ENCODE results near the gene TMBIM4. TPM values are rescaled to one million over a fixed set of nuclear protein-coding genes. Genes with fewer than 3 reads are reported as not detected.

The TMBIM4 gene
- total RNA-seq, 4 donors from 2014 or later = 66.4 to 108 (median 83.7) TPM

DNA sequence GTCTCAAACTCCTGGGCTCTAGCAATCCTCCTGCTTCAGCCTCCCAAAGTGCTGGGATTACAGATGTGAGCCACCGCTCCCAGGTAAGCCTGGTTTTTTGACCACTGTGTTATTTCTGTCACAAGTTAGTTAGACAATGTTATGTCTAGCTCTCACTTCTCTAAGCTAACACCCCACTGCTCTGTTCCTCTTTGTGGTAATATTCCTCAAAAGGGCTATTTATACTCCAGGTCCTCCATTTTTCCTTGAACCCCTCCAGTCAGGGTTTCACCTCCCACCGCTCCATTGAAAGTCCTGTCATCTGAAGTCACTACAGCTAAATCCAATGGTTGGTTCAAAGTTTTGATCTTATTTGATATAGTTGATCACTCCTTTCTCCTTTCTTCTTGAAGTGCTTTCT, 24.3 kb upstream of the TMBIM4 start:
- intact Hi-C loops (cut with DNase I; ENCODE audit: low total_unique reads) = no loop called here
- H3K4me3 ChIP-seq (ENCODE audit: low read depth, poor library complexity, severe bottlenecking) = no peak overlapping the region
- TF ChIP-seq, protein P1, sequence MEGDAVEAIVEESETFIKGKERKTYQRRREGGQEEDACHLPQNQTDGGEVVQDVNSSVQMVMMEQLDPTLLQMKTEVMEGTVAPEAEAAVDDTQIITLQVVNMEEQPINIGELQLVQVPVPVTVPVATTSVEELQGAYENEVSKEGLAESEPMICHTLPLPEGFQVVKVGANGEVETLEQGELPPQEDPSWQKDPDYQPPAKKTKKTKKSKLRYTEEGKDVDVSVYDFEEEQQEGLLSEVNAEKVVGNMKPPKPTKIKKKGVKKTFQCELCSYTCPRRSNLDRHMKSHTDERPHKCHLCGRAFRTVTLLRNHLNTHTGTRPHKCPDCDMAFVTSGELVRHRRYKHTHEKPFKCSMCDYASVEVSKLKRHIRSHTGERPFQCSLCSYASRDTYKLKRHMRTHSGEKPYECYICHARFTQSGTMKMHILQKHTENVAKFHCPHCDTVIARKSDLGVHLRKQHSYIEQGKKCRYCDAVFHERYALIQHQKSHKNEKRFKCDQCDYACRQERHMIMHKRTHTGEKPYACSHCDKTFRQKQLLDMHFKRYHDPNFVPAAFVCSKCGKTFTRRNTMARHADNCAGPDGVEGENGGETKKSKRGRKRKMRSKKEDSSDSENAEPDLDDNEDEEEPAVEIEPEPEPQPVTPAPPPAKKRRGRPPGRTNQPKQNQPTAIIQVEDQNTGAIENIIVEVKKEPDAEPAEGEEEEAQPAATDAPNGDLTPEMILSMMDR (IDR thresholded peaks at IDR 0.05) = no peak
- TF ChIP-seq POLR2A (IDR thresholded peaks at IDR 0.05) = no peak
- no peak for DNase-seq (ENCODE audit: low spot score in 2 of 2)
- WGBS, 2 donors = 95 to 98% methylated on average over 2 of the region's 2 CpGs

DNA sequence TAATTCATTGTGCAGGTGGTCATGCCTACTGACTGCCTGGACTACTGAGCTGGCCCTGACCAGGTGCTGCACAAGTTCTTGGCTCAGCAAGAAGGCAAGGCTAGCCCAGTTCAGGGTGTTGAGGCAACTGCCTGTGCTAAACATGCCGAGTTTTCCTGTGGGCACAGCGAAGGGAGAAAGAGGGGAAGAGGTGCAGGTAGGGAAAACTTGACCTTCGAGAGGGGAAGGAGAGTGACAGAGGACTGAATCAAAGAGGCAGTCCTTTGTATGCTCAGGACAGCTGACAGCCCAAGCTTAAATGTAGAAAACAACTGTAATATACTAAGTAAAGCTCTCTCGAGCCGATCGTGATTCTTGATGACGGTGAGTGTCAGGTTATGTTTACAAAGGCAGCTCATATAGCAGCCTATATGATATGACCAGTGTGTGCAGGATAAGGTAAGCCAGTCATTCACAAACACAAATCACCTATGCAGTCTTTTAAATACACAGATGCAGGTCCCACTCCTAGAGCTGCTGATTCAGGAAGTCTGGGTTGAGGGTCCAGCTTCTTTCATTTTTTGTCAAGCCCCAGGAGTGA, 21.8 kb upstream of the TMBIM4 start:
- DNase-seq (ENCODE audit: low spot score in 2 of 2) = no peak
- TF ChIP-seq POLR2A (IDR thresholded peaks at IDR 0.05) = no peak
- 80 to 86% methylated on average over 7 of the region's 7 CpGs for WGBS, 2 donors
- intact Hi-C loops (cut with DNase I; ENCODE audit: low total_unique reads) = no loop called here
- no peak overlapping the region for H3K4me3 ChIP-seq (ENCODE audit: low read depth, poor library complexity, severe bottlenecking)

DNA sequence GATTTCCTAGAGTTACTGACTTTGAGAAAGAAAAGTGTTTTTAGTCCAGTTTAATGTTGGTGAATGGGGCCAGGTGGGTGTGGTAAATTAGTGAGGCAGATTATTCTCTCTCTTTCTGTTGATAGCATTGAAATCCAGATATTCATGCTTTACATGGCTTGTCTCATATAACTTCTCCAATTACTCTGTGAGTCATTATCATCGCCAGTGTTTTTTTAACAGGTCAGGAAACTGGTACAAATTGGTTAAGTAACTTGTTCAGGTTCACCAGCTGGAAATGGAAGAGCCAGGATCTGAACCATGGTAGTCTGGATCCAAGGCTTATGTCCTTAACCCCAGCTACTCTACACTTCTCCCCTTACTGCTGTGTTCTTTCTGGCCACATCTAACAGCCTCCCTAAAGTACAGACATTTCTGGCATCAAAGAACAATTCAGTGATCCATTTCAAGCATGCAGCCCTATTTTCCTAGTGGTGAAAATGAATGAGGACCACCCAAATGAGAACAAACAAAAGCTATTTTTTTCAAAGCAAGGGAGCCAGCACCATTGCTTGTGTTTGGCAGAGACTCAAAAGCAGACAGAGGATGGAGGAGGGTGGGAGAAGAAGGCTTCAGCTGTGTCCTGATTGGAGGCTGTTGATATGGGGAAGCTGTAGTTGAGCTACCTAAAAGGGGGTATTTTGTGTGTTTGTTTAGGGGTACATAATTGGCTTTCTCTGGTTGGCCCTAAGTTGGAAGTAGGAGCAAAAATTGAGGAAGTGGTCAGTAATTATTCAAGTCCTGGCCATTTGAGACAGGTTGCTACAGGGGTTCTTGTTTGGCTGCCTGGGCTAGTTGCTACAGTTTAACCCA, 20.9 kb upstream of the TMBIM4 start:
- 50 to 54% methylated on average over 1 of the region's 1 CpG for WGBS, 2 donors
- no peak for DNase-seq (ENCODE audit: low spot score in 2 of 2)
- TF ChIP-seq, protein P1 (IDR thresholded peaks at IDR 0.05) = no peak
- TF ChIP-seq POLR2A (IDR thresholded peaks at IDR 0.05) = no peak
- intact Hi-C loops (cut with DNase I; ENCODE audit: low total_unique reads) = no loop called here
- H3K4me3 ChIP-seq (ENCODE audit: low read depth, poor library complexity, severe bottlenecking) = no peak overlapping the region

DNA sequence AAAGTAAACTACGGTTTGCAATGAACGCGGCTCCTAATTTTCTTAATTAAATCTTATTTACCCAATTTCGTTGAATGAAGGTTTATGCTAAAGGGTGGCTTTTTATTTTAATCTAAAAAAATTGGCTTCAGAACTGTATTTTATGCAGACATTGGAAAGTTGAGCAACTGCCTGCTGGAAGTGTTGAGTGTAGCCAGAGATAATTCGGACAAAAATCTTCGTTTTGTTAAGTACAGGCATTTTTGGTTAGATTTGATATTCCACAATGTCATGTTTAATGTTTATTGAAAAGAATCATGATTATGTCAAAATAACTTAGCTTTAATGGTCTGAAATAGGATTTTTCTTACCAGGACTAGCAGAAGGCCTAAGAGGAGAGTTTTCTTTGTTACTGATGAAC, 20.1 kb upstream of the TMBIM4 start:
- H3K4me3 ChIP-seq (ENCODE audit: low read depth, poor library complexity, severe bottlenecking) = peak overlapping the region; percentile 26
- intact Hi-C loops (cut with DNase I; ENCODE audit: low total_unique reads) = no loop called here
- TF ChIP-seq, protein P1 (IDR thresholded peaks at IDR 0.05) = no peak
- no peak for TF ChIP-seq POLR2A (IDR thresholded peaks at IDR 0.05)
- 65 to 67% methylated on average over 6 of the region's 6 CpGs for WGBS, 2 donors
- DNase-seq (ENCODE audit: low spot score in 2 of 2) = no peak

DNA sequence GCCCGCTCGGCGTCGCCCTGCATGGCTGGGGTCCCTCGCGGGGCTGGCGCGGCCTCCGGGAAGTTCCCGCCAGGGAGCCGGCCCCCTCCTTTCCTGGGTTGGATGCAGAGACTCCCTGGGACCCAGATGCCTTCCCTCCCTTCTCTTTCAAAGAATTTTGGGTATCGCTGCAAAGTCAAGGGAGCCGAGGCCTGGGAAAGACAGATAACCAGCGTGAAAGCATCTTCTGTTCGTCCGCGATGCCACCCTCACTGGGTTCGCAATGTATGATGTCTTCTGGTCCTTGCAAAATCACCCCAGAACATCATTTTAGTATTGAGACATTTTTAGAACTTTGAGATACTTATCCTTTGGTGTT, 19.7 kb upstream of the TMBIM4 start:
- H3K4me3 ChIP-seq (ENCODE audit: low read depth, poor library complexity, severe bottlenecking) = peak overlapping the region; percentile 26
- DNase-seq (ENCODE audit: low spot score in 2 of 2) = peak in 1 of 2 donors; percentile 88
- TF ChIP-seq POLR2A (IDR thresholded peaks at IDR 0.05) = no peak
- TF ChIP-seq, protein P1 (IDR thresholded peaks at IDR 0.05) = no peak
- 12 to 23% methylated on average over 13 to 17 of the region's 18 CpGs for WGBS, 2 donors
- intact Hi-C loops (cut with DNase I; ENCODE audit: low total_unique reads) = no loop called here

DNA sequence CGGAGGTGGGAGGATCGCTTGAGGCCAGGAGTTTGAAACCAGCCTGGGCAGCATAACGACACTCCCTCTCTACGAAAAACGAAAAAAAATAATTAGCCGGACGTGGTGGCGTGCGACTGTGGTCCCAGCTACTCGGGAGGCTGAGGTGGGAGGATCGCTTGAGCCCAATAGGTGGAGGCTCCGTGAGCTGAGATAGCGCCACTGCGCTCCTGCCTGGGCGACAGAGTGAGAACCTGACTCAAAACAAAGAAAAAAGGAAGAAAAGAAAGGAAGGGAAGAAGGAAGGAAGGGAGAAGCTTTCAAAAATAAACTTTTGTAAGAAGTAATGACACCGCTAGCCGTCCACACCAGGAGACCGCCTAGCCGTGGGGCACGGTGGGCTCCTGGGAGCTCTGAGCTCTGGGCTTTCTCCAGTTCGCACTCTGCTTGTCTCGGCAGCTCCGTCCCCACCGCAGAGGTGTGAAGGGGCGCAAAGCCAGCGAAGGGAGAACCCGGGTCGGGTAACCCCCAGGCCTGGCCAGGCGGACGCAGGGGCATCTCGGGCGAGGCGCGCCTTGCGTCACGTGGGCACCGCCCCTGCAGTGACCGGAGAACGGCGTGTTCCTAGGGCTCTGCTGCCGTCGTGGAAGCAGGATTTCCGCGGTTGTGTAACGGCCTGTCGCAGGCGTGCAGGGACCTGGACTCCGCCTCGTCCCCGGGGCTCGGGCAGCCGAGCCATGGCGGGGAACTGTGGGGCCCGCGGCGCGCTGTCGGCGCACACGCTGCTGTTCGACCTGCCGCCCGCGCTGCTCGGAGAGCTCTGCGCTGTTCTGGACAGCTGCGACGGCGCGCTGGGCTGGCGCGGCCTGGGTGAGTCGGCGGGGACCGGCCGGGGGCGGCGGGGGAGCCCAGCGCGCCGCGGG, 19.0 kb upstream of the TMBIM4 start, which contains the start of gene IRAK3:
Gene IRAK3 (plus strand): TSS at position 631 of the 902 bp plus-strand sequence. CDS start 86 bp downstream, at position 717.
- intact Hi-C loops (cut with DNase I; ENCODE audit: low total_unique reads) = no loop called here
- peak; percentile 91 to 98 for DNase-seq (ENCODE audit: low spot score in 2 of 2)
- H3K4me3 ChIP-seq (ENCODE audit: low read depth, poor library complexity, severe bottlenecking) = peak within 1 kb of the TSS; percentile 26
- WGBS, 2 donors = 29 to 30% methylated on average over 48 to 54 of the region's 82 CpGs
- TF ChIP-seq, protein P1 (IDR thresholded peaks at IDR 0.05) = no peak
- TF ChIP-seq POLR2A (IDR thresholded peaks at IDR 0.05) = peak in 1 of 2 donors; percentile 67

Data from lower leg skin (tissue), 4 donors.